ENCODE data around the gene VWA2.

VWA2 gene

GRCh38 chr10:114290038-114290437, 51.0 kb downstream of the VWA2 start:
- no peak for ATAC-seq
- TF ChIP-seq TCF4 (CRISPR knock-in tag; IDR thresholded peaks at IDR 0.05; ENCODE audit: borderline replicate concordance) (no peak), ZFP3 (CRISPR knock-in tag; IDR thresholded peaks at IDR 0.05) (no peak), ISL1 (CRISPR knock-in tag; IDR thresholded peaks at IDR 0.05) (no peak), ZNF565 (CRISPR knock-in tag; conservative IDR thresholded peaks at IDR 0.05; ENCODE audit: low read depth) (no peak)

DNA sequence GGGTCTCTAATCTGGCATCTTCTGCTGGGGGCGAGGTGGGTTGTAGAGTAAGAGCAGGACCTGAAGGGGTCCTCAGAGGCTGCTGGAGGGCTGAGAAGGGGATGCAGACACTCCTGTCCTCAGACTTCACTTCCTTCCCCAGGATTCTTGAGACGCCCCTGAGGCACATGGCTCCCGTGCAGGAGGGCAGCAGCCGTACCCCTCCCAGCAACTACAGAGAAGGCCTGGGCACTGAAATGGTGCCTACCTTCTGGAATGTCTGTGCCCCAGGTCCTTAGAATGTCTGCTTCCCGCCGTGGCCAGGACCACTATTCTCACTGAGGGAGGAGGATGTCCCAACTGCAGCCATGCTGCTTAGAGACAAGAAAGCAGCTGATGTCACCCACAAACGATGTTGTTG, 52.0 kb downstream of the VWA2 start:
- TF ChIP-seq ZFP3 (CRISPR knock-in tag; IDR thresholded peaks at IDR 0.05) (no peak), OSR1 (CRISPR knock-in tag; IDR thresholded peaks at IDR 0.05) (no peak), TCF4 (CRISPR knock-in tag; IDR thresholded peaks at IDR 0.05; ENCODE audit: borderline replicate concordance) (no peak), PPARA (CRISPR knock-in tag; IDR thresholded peaks at IDR 0.05; ENCODE audit: borderline replicate concordance) (no peak)
- no peak for ATAC-seq

GRCh38 chr10:114291516-114291915, 52.5 kb downstream of the VWA2 start:
- no peak for ATAC-seq
- TF ChIP-seq PATZ1 (CRISPR knock-in tag; IDR thresholded peaks at IDR 0.05; ENCODE audit: borderline replicate concordance): no peak
- TF ChIP-seq OSR1 (CRISPR knock-in tag; IDR thresholded peaks at IDR 0.05): no peak
- TF ChIP-seq TCF4 (CRISPR knock-in tag; IDR thresholded peaks at IDR 0.05; ENCODE audit: borderline replicate concordance): no peak
- TF ChIP-seq ARNTL (CRISPR knock-in tag; IDR thresholded peaks at IDR 0.05; ENCODE audit: borderline replicate concordance, low read depth): no peak
- TF ChIP-seq PPARA (CRISPR knock-in tag; IDR thresholded peaks at IDR 0.05; ENCODE audit: borderline replicate concordance): no peak
- TF ChIP-seq ZC3H10 (CRISPR knock-in tag; IDR thresholded peaks at IDR 0.05): no peak
- no peak for TF ChIP-seq RARB (CRISPR knock-in tag; IDR thresholded peaks at IDR 0.05)
- TF ChIP-seq ZNF70 (CRISPR knock-in tag; IDR thresholded peaks at IDR 0.05): no peak
- no peak for TF ChIP-seq ZNF565 (CRISPR knock-in tag; conservative IDR thresholded peaks at IDR 0.05; ENCODE audit: low read depth)

DNA sequence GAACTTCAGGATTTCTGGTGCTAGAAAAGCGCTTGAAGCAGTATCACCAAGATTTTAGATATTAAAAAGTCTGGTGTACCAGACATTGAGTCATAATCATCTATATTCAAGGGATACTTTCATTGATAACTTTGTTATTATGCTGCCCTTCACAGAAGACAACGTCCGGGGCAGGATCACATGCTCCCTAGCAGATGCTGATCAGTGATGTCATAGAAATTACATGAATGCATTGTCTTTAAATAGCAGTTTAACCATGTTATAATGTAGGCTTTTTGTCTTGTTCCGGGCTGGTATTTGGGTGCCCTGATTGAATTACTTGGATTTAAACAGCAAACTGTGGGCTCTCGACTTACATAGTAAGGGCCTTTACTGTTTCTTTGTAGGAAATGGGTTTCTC, 54.0 kb downstream of the VWA2 start:
- TF ChIP-seq ISL1 (CRISPR knock-in tag; IDR thresholded peaks at IDR 0.05) (no peak), OSR1 (CRISPR knock-in tag; IDR thresholded peaks at IDR 0.05) (no peak), GLIS3 (CRISPR knock-in tag; IDR thresholded peaks at IDR 0.05) (no peak), ZNF70 (CRISPR knock-in tag; IDR thresholded peaks at IDR 0.05) (no peak), ARNTL (CRISPR knock-in tag; IDR thresholded peaks at IDR 0.05; ENCODE audit: borderline replicate concordance, low read depth) (no peak), ESRRG (CRISPR knock-in tag; IDR thresholded peaks at IDR 0.05) (no peak), BACH2 (CRISPR knock-in tag; IDR thresholded peaks at IDR 0.05; ENCODE audit: borderline replicate concordance) (no peak), TCF4 (CRISPR knock-in tag; IDR thresholded peaks at IDR 0.05; ENCODE audit: borderline replicate concordance) (no peak), ZNF8 (CRISPR knock-in tag; IDR thresholded peaks at IDR 0.05) (no peak), TOX (CRISPR knock-in tag; IDR thresholded peaks at IDR 0.05; ENCODE audit: borderline replicate concordance) (no peak), CREB5 (CRISPR knock-in tag; IDR thresholded peaks at IDR 0.05; ENCODE audit: low read depth) (no peak), CSDC2 (CRISPR knock-in tag; IDR thresholded peaks at IDR 0.05) (no peak), PATZ1 (CRISPR knock-in tag; IDR thresholded peaks at IDR 0.05; ENCODE audit: borderline replicate concordance) (no peak)
- TF ChIP-seq, protein P1, sequence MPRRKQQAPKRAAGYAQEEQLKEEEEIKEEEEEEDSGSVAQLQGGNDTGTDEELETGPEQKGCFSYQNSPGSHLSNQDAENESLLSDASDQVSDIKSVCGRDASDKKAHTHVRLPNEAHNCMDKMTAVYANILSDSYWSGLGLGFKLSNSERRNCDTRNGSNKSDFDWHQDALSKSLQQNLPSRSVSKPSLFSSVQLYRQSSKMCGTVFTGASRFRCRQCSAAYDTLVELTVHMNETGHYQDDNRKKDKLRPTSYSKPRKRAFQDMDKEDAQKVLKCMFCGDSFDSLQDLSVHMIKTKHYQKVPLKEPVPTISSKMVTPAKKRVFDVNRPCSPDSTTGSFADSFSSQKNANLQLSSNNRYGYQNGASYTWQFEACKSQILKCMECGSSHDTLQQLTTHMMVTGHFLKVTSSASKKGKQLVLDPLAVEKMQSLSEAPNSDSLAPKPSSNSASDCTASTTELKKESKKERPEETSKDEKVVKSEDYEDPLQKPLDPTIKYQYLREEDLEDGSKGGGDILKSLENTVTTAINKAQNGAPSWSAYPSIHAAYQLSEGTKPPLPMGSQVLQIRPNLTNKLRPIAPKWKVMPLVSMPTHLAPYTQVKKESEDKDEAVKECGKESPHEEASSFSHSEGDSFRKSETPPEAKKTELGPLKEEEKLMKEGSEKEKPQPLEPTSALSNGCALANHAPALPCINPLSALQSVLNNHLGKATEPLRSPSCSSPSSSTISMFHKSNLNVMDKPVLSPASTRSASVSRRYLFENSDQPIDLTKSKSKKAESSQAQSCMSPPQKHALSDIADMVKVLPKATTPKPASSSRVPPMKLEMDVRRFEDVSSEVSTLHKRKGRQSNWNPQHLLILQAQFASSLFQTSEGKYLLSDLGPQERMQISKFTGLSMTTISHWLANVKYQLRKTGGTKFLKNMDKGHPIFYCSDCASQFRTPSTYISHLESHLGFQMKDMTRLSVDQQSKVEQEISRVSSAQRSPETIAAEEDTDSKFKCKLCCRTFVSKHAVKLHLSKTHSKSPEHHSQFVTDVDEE (CRISPR knock-in tag; IDR thresholded peaks at IDR 0.05): no peak
- TF ChIP-seq, protein P2, sequence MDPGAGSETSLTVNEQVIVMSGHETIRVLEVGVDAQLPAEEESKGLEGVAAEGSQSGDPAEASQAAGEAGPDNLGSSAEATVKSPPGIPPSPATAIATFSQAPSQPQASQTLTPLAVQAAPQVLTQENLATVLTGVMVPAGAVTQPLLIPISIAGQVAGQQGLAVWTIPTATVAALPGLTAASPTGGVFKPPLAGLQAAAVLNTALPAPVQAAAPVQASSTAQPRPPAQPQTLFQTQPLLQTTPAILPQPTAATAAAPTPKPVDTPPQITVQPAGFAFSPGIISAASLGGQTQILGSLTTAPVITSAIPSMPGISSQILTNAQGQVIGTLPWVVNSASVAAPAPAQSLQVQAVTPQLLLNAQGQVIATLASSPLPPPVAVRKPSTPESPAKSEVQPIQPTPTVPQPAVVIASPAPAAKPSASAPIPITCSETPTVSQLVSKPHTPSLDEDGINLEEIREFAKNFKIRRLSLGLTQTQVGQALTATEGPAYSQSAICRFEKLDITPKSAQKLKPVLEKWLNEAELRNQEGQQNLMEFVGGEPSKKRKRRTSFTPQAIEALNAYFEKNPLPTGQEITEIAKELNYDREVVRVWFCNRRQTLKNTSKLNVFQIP (CRISPR knock-in tag; IDR thresholded peaks at IDR 0.05; ENCODE audit: borderline replicate concordance, low read depth): no peak
- TF ChIP-seq, protein P3, sequence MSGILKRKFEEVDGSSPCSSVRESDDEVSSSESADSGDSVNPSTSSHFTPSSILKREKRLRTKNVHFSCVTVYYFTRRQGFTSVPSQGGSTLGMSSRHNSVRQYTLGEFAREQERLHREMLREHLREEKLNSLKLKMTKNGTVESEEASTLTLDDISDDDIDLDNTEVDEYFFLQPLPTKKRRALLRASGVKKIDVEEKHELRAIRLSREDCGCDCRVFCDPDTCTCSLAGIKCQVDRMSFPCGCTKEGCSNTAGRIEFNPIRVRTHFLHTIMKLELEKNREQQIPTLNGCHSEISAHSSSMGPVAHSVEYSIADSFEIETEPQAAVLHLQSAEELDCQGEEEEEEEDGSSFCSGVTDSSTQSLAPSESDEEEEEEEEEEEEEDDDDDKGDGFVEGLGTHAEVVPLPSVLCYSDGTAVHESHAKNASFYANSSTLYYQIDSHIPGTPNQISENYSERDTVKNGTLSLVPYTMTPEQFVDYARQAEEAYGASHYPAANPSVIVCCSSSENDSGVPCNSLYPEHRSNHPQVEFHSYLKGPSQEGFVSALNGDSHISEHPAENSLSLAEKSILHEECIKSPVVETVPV (CRISPR knock-in tag; IDR thresholded peaks at IDR 0.05): no peak
- no peak for ATAC-seq

Data from SK-N-SH treated with all-trans-retinoic acid at 6 μM for 48 hours (cell line).